NCI-H2196 (cell line): ENCODE results near the gene PAQR7.
A peak's percentile ranks its signal among the peaks of the same experiment; 100 is the strongest.

ENCODE experiments used
- DNase-seq: peaks from one replicate; lab custom pipeline; 2025; ENCODE audit not compliant: unreplicated experiment; lab: John Stamatoyannopoulos, UW

Gene PAQR7

DNA sequence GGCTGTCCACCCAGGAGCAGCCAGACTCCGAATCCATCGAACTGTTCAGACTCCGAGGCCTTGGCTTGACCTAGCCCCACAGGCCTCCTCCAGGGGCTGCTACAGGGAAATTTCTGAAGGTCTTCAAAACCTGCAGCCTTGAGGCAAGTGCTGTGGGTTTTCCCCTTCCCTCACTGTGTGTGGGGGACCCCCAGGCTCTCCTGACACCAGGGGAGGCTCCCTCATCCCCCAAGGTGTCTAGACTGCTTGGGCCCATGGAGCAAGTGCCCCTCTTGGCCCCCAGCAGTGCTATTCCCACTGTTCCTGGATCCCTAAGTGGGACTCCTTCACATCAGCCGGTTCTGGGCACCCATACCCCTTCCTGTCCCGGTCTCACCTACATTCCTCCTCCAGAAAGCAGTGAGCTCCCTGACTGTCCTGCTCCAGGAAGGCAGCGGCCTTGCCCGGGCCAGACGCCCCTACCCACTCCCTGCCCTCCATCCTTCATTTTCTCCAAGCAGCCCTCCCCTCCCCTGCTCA is 814 bp downstream of the PAQR7 start:
- no peak for DNase-seq

DNA sequence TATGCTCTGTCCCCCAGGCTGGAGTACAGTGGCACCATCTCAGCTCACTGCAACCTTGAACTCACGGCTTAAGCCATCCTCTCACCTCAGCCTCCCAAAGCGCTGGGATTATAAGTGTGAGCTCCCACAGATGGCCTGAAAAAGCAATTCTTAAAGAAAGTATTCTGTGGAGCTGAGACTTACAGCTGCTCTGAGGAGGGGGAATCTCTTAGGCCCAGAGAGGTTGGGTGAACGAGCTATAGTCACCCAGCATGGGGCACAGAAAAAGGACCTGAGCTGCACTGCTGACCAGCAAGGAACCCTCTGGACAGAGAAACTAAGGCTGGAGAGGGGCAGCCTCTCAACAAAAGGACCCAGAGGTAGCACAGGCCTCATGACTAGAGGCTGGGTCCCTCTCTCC is 1.3 kb downstream of the PAQR7 start:
- no peak for DNase-seq

DNA sequence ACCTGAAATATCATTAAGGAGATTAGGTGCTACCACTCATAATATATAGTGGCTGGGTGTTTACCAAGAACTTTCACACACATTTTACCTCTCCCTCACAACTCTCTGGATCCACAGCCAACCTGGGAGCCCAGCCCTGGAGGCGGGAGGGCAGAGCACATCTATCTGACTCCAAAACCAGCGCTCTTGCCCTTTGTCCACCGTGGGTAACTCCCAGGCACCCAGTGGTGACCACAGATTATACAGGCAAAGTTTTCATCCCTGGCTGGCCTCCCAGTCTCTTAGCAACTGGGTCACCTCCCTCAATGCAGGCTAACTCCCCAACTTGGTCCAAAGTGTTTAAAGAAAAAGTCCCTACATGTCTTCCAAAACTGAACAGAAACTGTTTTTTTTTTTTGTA is 2.4 kb downstream of the PAQR7 start:
- no peak for DNase-seq

DNA sequence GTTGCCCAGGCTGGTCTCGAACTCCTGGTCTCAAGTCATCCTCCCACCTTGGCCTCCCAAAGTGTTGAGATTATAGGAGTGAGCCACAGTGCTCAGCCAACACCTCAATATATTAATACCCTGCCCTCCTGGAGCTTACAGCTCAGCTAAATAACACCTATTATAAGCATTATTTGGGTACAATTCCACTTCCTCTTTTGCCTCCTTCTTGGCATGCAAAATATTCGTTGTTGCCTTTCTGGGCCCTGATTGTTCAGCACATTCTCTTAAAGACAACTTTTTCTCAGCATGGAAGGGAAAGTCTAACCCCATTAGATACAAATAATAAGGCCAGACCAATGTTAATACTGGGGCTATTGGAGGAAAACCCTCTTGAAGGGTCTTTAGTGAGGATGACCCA is 2.8 kb downstream of the PAQR7 start:
- no peak for DNase-seq

DNA sequence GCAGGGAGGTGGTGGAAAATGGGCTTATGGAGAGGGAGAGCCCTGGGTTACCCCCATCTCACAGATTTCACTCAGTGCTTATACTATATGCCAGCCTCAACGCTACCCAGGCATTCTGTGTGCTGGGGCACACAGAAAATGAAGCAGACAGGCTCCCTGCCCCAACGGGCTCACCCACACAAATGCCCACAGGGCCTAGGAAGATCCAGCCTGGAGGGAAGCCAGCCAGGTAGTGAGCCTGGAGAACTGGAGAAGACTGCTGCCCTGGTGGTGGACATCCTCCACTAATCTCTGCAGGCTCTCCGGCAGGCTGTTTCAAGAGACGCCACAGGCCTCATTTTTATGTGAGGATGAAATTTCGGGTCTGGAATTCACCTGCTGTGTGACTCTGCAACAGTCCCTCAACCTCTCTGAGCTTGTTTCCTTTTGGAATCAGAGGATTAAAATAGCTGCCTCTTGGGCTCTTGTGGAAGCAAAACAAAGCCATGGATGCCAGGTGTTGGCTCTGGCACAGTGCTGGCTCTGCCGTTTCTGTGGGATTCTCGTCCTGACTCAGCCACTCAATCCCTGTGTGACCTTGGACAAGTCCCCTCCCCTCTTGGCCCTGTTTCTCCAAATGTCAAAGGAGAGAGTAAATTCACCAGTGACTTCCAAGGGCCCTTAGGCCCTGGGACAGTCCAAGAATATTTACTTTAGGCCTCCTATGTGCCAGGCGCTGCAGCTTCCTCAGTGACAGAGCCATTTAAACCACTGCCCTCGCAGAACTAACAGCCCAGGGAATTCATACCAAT is 3.6 kb downstream of the PAQR7 start:
- no peak for DNase-seq

DNA sequence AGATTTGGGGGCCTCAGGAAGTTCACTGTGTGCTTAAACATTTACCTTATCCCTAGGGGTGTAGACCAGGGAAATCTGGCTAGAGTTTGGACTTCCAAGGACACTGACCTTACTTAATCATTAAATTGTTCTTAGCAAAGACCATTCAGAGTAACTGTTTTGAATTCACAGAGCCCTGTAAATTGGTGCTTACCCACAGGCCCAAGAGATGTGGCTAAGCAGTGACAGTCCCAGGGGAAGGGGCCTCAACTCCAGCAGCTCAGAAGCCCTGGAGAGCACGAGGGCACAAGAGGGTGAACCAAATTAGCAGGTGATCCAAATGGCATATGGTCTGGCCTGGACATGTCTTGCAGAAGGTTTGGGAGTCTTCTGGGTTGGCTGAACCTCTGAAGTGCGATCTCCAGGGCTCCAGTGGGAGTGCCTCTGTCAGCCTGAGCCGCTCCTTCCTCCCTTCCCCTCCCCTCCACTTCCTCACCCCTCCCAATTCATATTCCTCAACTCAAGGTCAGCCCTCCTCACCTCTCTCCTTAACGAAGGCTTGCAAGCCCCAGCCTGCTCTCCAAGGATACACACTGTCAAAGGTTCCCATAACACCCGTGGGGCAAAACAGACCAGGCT is 4.3 kb downstream of the PAQR7 start:
- DNase-seq: no peak

DNA sequence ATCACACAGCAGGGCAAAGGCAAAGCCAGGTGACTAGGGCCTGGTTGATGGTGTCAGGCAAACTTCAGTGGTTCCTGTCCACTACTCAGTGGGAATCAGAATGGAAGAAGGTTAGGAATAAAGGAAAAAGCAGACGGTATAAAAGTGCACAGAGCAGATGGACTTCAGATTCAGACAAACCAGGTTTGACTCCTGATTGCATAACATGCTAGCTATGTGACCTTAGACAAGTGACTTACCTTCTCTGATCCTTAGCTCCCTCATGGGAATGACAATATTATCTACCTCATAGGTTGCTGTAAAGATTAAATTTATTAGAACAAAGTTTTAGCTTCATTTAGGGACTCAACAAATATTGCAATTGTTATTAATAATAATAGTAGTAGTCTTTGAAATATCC is 4.9 kb downstream of the PAQR7 start:
- DNase-seq: no peak

DNA sequence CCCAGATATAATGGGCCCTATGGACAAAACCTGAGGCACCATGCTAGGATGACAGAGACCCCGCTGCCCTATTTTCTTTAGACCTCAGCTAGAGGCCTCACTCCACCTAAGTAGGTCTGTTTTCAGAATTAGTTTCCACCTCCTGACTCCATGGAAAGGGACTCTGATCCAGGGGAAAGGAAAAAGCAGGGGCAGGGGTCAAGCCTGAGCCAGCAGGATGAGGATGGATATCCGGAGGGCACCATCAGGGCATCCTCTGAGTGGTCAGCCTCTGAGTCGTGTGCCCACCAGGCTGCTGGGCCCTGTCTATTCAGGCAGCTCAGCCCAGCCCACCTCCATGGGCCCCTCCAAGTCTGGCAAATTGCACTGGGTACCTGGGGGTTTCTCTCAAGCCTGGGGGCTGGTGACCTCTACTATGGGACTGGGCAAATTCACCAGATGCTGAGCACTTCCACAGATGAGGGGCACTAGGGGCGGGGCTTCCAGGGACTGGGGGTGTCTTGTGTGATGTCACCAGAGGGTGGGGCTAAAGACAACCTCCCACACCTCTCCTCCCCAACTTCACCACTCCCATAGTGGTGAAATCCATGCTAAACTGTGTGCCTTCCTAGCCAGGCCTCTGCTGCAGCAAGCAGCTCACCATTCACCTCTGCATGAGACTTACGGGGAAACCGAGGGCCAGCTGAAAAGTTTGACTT is 5.5 kb downstream of the PAQR7 start:
- no peak for DNase-seq

DNA sequence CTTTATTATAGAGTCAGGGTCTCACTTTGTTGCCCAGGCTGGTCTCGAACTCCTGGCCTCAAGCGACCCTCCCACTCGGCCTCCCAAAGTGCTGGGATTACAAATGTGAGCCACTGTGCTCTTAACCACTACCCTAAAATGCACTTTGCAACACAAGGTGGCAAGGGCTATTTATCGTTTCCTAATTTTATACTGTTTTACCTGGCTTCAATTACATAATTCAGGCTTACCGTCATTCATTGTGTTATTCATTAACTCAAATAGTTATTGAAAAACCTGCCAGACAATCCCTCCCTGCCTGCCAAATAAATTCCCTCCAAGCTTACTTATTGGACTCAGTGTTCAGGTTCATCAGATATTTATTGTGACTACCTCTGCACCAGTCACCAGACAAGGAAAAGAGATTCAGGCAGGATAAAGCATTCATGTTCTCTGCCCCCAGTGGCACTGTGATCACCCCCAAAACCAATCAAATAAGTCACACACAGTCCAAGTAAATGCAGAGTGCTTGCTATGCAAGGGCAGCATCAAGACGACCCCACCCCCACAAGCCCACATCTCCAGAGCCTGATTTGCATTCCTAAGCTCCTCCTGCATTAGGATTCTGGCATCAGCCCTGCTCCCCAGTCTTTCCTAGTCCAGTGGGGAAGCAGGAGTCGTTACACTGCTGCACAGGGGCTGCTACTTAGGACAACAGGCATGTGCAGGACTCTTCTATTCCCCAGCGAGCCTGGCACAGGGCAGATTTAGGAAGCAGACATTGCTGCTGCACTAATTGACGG is 8.1 kb downstream of the PAQR7 start:
- DNase-seq: no peak

DNA sequence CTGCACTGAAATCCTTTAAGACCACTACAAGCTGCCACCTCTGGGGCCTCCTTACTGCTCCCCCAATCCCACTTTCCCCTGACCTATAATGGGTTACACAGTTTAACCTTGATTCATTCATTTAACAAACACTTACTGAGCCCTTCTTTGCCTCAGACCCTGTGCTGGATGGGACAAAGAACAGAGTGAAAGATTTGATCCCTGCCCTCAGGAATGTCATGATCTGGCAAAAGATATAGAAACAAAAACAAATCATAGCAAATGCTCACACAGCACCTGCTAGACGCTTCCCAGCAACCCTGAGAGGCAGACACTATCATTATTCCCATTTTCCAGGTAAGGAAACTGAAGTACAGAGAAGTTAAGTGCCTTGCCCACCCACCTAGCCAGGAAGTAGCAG is 9.2 kb downstream of the PAQR7 start:
- no peak for DNase-seq

DNA sequence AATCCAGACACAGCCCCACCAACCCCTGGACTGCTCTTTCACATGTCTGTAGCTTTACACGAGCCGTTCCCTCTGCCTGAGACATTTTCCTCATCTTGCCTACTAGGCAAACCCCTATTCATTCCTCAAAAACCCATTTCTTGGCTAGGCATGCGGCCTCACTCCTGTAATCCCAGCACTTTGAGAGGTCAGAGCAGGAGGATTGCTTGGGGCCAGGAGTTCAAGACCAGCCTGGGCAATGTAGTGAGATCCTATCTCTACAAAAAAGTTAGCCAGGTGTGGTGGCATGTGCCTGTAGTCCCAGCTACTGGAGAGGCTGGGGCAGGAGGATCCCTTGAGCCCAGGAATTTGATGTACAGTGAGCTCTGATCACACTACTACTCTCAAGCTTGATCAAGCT is 11.1 kb downstream of the PAQR7 start:
- DNase-seq: no peak

DNA sequence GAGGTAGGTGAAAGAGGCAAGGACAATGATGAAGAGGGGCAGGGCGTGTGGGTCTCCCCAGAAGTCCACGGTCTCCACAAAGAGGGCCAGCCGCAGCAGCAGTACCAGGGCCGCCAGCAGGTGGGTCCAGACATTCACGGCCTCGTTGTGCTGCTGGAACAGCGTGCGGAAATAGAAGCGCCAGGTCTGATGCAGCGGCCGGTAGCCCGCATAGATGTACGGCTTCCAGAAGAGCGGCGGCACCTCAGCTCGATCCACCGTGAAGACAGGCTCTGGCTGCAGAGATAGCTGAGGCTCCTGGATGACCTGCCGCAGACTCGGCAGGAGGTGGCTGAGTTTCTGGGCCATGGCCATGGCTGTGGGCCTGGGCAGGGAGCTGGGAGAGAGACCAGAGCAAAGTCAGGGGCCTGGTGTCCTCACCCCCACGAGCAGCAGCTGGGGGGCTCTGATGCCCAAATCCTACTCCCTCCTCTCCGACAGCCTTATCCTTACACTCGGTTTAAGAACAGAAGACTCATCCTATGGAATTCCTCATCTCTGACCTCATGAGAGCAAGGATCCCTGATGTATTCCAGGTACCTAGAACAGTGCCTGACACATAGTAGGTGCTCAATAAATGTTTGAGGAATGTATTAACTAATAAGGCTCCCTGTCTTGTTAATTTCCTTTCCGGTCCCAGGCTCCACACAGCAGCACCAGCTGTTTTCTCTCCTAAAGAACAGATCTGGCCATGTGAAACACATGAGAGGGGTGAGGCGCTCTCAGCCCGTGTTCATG is 11.8 kb downstream of the PAQR7 start:
- no peak for DNase-seq

DNA sequence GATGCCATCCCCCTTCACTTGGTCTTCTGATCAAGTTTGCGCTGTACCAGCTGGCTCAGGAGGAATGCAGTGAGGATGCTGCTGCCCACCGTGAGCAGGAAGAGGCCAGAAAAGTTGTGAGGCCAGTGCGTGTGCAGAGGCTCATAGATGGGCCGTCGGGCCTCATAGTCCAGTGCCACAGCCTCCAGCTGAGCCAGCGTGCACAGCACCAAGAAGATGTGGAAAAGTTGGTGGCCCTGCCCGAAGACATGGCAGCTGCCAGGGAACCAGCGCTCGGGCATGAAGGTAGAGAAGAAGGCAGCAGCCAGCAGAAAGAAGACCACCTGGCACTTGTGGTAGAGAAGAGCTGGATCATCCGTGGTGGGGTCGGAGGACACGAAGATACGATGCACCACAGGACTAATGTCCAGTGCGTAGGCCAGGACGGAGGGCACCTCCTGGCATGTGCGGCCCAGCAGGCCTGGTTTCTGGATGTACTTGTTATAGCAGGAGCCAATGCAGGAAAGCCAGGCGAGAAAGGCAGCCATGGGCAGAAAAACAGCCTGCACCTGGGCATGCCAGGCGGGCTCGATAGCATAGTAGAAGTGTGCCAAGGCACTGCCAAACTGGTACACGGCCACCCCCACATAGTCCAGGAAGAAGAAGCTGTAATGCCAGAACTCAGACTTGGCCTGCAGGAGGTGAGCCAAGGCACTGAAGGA is 12.6 kb downstream of the PAQR7 start:
- no peak for DNase-seq

DNA sequence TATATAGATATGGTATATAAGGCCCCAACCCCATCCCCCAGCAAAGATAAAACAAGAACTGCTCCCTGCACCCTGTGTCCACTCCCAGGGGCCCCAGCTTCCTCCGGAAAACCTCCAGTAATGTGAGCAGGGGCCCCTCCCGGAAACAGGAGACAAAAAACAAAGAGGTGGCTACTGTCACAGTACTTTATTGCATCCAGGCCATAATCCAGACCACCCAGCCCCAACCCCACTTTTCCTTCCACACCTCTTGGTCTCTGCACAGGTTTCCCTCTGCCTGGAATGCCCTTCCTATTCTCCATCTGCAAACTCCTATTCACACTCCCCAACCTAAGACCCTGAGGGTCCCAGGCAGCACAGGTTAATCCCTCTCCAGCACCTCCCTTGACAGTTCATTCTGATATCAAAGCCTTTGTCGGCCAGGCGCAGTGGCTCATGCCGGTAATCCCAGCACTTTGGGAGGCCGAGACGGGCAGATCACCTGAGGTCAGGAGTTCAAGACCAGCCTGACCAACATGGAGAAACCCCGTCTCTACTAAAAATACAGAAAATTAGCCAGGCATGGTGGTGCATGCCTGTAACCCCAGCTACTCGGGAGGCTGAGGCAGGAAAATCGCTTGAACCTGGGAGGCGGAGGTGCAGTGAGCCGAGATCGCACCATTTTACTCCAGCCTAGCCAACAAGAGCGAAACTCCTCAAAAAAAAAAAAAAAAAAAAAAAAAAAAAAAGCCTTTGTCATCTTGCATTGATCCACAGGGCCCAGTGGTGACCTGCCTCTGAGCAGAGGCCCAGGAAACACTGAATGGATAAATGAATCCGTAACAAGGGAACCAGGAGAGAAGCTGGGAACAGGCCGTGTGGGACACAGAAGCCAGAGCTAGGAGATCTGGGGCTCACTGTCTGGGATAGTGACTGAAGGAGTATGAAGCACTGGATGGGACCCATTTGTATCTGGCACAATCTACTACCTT is 13.9 kb downstream of the PAQR7 start:
- DNase-seq: no peak

DNA sequence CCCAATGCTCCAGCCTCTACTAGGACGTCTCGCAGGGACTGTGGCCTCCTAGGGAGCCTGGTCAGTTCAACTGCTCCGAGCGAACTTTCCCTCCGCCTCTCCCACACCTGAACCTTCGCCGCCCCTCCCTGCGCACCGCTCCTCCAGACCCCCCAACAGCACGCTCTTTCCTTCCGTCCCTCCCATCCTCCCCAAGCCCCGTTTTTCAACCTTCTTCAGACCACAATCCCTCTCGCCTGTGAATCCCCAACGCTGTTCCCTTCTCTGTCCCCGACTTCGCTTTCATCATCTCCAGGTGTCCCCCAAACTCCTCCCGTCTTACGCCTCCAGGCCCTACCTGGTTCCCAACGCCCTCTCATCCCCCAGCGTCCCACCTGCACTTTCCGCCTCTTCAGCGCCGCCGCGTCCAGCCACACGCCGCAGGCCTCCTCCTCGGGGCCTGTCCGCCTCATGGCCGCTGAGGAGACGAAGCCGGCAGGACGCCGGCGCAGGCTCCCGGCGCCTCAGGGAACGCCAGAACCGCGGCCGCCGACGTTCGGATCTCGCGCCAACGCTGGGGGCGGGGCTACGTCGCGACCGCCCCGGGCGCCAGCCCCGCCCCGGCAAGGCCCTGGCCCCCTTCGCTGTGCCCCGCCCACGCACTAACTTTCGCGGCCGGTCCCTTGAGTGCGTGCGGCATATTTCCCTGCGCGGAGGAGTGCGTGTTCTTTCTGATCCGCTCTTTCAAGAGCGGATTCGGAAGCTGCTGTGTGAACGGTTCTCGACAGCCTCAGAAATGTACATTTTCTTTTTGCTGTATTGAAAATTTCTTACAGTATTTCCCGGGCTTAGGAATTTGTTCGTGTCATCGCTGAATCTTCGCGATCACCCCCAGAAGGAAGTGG is 16.4 kb downstream of the PAQR7 start, which contains the start of gene AUNIP:
Gene AUNIP, minus strand, starts transcription at position 552 of the 884 bp plus-strand sequence. Its CDS starts 100 bp downstream, at position 452.
- DNase-seq: peak; percentile 87

DNA sequence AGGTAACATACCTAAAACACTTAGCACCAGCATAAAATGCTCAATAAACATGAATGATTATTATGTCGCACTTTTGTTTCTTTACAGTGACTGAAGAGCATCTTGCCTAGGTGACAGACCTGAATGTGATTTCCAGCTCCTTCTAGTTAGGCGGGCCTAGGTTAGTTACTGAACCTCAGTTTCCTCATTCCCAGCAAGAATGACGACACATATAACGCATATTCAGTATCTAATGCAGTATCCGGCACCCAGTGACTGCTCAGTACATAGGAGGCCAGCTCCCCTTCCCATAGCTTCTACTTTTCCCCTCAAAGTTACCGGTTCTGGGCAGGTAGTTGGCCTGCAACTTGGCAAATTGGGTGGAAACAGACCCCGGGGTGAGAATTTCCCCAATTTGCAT is 17.0 kb downstream of the PAQR7 start:
- no peak for DNase-seq

DNA sequence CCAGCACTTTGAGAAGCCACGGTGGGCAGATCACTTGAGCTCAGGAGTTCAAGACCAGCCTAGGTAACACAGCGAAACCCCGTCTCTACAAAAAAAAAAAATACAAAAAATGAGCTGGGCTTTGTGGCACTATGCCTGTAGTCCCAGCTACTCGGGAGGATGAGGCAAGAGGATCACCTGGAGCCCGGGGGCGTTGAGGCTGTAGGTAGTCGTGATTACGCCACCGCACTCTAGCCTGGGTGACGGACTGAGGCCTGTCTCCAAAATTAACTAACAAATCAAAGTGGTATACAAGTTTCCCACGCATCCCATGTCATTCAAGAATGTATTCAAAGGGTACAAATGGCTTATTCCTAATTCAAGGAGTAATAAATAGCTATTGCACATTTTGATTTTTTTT is 18.7 kb downstream of the PAQR7 start:
- DNase-seq: no peak

DNA sequence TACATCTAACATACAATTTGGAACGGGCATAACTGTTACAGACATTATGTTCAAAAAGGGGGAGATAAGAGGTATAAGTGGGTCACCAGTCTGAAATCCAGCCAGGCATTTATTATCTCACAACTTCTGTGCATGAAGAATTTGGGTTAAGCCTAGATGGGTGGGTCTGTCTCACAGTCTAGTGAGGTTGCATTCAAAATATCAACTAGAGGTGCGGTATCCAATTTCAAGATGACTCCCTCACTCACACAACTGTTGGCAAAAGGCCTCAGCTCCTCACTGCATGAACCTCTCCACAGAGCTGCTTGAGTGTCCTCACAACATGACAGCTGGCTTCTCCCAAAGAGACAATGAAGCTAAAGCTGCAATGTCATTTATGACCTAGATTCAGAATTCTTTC is 21.0 kb downstream of the PAQR7 start:
- peak; percentile 70 for DNase-seq
